Measurements from ENCODE around the gene PRICKLE4. TPM values are rescaled to one million over a fixed set of nuclear protein-coding genes. Genes with fewer than 3 reads are reported as not detected.
A peak's percentile ranks its signal among the peaks of the same experiment; 100 is the strongest.

PRICKLE4 gene
- total and polyA plus RNA-seq, 2 of the 13 experiments (the other 11 are each of a cell fraction or from before 2014, with no cell fraction given) = 0.92 to 1.2 TPM

DNA sequence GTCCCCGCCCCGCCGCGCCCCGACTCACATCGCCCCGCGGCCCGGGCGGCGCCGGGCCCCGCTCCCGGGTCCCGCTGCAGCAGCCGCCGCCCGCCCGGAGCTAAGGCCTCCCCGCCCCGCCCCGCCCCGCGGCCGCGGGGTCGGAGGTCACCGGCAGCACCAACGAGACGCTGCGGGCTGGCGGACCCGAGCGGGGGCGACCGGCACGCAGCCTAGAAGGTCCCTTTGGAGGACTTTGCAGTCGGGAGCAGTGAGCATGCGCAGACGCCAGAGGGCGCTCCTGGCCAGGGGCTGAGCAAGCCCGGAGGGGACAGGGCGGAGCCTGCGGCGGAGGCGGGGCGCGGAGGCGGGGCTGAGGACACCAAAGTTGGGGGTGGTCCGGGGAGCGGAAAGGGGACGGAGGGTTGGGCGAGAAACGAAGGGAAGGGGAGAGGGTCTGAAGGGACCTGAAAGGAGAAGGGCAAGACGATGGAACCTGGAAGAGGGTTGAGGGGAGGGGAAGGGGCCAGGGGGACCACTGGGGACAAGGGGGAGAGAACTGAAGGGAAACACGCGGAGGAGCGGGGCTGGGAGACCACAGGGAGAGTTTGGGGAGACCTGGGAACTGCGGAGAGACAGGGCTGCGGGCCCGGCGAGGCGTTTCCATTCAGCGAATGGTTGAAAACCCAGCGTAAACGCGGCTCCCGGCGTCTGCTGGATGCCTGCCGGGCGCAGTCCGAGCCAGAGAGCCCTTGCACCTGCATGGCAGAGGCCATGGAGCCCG lies 613 bp upstream of the PRICKLE4 start, which contains the start of gene FRS3 (continued):
- TF ChIP-seq ZBTB42 (CRISPR knock-in tag; IDR thresholded peaks at IDR 0.05) = peak; percentile 58; the same call in 1 of the 2 replicates
- TF ChIP-seq, protein P1, sequence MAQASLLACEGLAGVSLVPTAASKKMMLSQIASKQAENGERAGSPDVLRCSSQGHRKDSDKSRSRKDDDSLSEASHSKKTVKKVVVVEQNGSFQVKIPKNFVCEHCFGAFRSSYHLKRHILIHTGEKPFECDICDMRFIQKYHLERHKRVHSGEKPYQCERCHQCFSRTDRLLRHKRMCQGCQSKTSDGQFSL (CRISPR knock-in tag; IDR thresholded peaks at IDR 0.05) = peak; percentile 75
- no peak for TF ChIP-seq HNRNPL (IDR thresholded peaks at IDR 0.05; ENCODE audit: low read depth, low read length)
- TF ChIP-seq, protein P2, sequence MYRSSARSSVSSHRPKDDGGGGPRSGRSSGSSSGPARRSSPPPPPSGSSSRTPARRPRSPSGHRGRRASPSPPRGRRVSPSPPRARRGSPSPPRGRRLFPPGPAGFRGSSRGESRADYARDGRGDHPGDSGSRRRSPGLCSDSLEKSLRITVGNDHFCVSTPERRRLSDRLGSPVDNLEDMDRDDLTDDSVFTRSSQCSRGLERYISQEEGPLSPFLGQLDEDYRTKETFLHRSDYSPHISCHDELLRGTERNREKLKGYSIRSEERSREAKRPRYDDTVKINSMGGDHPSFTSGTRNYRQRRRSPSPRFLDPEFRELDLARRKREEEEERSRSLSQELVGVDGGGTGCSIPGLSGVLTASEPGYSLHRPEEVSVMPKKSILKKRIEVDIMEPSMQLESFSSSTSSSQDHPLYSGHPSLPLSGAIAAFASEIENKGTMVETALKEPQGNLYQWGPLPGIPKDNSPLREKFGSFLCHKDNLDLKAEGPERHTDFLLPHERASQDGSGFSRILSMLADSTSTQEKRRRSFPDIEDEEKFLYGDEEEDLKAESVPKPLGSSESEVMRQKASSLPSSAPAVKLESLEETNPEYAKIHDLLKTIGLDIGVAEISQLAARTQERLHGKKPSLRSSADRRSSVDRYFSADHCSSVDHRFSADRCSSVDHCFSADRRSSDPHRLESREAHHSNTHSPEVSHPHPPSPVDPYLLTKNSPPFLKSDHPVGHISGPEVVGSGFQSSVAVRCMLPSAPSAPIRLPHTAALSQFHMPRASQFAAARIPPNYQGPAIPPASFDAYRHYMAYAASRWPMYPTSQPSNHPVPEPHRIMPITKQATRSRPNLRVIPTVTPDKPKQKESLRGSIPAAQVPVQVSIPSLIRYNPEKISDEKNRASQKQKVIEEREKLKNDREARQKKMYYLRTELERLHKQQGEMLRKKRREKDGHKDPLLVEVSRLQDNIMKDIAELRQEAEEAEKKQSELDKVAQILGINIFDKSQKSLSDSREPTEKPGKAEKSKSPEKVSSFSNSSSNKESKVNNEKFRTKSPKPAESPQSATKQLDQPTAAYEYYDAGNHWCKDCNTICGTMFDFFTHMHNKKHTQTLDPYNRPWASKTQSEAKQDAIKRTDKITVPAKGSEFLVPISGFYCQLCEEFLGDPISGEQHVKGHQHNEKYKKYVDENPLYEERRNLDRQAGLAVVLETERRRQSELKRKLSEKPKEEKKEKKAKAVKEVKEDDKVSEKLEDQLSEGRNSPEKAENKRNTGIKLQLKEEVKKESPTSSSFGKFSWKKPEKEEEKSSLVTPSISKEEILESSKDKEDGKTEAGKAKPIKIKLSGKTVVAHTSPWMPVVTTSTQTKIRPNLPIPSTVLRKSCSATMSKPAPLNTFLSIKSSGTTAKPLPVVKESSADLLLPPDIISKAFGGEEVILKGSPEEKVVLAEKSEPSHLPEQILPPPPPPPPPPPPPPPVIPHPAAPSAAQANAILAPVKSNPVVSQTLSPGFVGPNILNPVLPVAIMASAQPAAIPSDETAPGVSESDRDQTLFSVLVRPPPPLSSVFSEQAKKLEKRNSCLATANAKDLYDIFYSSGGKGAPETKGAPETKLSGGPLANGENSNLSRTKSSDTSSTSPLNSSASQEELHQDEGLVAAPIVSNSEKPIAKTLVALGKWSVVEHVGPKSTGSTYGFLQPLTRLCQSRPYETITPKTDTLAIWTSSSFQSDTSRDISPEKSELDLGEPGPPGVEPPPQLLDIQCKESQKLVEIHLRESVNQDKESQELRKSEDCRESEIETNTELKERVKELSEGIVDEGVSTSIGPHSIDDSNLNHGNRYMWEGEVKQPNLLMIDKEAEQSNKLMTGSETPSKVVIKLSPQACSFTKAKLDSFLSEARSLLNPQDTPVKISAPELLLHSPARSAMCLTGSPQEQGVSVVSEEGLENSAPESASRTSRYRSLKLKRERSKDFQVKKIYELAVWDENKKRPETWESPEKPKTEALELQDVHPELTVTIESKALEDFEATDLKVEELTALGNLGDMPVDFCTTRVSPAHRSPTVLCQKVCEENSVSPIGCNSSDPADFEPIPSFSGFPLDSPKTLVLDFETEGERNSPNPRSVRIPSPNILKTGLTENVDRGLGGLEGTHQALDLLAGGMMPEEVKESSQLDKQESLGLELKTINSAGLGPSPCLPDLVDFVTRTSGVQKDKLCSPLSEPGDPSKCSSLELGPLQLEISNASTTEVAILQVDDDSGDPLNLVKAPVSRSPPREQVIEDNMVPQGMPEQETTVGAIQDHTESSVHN (CRISPR knock-in tag; IDR thresholded peaks at IDR 0.05) = peak; percentile 46; the same call in 1 of the 2 replicates
- TF ChIP-seq, protein P3, sequence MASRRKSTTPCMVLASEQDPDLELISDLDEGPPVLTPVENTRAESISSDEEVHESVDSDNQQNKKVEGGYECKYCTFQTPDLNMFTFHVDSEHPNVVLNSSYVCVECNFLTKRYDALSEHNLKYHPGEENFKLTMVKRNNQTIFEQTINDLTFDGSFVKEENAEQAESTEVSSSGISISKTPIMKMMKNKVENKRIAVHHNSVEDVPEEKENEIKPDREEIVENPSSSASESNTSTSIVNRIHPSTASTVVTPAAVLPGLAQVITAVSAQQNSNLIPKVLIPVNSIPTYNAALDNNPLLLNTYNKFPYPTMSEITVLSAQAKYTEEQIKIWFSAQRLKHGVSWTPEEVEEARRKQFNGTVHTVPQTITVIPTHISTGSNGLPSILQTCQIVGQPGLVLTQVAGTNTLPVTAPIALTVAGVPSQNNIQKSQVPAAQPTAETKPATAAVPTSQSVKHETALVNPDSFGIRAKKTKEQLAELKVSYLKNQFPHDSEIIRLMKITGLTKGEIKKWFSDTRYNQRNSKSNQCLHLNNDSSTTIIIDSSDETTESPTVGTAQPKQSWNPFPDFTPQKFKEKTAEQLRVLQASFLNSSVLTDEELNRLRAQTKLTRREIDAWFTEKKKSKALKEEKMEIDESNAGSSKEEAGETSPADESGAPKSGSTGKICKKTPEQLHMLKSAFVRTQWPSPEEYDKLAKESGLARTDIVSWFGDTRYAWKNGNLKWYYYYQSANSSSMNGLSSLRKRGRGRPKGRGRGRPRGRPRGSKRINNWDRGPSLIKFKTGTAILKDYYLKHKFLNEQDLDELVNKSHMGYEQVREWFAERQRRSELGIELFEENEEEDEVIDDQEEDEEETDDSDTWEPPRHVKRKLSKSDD (CRISPR knock-in tag; IDR thresholded peaks at IDR 0.05; ENCODE audit: low read depth) = peak; percentile 85
- 0 out of 2 replicates have a peak, but pooled peaks have one; percentile 11 for TF ChIP-seq RFX5 (IDR thresholded peaks at IDR 0.05; ENCODE audit: low read depth, low read length)

Data from HepG2 (cell line).